Stimulated activated CD8-positive, alpha-beta memory T cell treated with anti-CD3 and anti-CD28 coated beads, Interleukin-7, amount 100 ng/mL, for 4 hours (primary cell): ENCODE measurements around the gene CELF1.

ENCODE experiments used
- DNase-seq, 2 donors: peaks; one replicate each; pipeline ENCODE4 v3.0.0-alpha.2; 2020; ENCODE audit warnings: low read depth in 2 of 2

CELF1 gene

DNA sequence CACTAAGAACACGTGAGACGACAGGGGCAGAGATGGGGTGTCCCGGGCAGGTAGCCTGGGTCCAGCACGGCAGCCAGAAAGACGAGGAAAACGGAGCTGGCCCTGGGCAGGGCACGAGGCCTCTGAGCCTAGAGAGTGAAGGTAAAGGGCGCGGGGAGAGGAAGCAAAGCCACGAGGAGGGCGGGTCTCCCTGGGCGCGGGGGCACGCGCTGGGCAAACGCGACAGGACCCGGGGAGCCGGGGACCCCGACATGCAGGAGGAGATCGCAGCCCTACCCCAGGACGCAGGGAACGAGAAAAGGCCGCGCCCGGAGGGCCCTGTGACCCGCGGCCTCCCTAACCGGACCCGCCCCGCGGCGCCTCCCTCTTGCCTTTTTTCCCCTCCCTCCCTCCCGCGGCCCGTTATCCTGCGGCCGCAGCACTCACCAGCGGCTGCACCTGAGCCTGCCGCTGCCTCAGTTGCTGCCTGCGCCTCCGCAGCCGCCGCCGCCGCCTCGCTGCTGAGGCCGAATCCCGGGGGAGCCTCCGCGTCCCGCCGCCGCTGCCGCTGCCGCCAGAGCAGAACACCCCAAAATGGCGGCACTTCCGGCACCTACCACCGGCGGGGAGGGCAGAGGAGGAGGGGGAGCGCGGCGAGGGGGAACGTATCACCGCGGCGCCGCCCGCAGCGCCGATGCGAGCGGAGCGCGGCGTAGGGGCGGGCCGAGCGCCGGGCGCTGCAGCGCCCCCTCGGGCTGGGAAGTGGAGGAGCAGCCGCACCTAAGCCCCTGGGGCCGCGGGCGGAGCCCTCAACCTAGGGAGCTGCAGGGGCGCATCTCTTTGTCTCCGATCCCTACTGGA, at the start of gene CELF1:
CELF1 (minus strand) TSS at position 567 of the 840 bp plus-strand sequence. CDS start 53,609 bp downstream, outside the sequence.
- DNase-seq = peak; percentile 83 to 90

DNA sequence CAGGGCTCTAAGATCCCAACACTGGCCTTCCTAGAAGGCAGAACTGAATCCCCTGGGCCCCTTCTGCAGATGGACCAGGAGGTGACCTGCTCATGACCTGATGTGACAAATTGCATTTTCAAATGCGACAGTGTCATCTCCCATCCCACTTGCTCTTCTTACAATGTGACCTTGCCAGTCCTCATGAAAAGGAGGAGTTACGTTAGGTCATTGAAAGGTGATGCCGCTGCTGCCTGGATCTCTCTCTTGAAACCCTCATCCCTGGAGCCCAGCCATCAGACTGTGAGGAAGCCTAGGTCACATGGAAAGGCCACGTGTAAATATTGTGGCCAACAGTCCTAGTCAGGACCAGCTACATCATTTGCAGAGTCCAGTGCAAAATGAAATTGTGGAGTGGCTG, 47.0 kb upstream of the CELF1 start:
- DNase-seq = no peak

DNA sequence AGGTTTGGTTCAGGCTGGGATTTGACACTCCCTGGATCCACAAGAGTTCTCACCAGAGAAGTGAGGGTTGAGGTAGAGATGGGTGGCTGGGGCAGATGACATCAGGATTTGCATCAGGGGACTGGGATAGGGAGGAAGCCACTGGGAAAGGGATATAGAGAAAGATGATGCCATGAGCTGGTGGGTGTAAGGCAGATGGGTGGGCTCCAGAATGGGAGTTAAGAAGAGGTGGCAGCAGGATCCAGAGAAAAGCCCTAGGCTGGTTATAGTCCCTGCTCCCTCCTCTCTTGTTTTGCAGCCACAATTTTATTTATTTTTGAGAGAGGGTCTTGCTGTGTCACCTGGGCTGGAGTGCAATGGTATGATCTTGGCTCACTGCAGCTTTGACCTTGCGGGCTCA, 43.0 kb upstream of the CELF1 start:
- DNase-seq = no peak

DNA sequence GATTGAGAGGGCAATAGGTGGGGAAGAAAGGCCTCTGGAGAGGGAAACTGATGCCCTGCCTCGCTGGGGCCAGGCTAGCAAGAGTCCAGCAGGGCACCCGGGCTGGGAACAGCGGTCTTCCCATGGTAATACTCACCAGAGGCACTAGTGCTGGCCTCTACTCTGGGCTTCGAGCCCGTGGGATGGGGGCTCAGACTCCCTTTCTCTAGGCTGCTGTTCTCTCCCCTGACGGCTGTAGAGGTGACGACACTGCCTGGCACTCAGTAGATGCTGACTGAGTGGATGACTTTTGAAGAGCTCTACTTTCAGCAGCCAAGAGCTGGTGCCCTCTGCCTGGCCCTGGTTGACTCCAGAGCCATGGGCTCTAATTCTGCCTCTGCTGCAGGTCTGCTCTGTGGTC, 42.1 kb upstream of the CELF1 start:
- no peak for DNase-seq

DNA sequence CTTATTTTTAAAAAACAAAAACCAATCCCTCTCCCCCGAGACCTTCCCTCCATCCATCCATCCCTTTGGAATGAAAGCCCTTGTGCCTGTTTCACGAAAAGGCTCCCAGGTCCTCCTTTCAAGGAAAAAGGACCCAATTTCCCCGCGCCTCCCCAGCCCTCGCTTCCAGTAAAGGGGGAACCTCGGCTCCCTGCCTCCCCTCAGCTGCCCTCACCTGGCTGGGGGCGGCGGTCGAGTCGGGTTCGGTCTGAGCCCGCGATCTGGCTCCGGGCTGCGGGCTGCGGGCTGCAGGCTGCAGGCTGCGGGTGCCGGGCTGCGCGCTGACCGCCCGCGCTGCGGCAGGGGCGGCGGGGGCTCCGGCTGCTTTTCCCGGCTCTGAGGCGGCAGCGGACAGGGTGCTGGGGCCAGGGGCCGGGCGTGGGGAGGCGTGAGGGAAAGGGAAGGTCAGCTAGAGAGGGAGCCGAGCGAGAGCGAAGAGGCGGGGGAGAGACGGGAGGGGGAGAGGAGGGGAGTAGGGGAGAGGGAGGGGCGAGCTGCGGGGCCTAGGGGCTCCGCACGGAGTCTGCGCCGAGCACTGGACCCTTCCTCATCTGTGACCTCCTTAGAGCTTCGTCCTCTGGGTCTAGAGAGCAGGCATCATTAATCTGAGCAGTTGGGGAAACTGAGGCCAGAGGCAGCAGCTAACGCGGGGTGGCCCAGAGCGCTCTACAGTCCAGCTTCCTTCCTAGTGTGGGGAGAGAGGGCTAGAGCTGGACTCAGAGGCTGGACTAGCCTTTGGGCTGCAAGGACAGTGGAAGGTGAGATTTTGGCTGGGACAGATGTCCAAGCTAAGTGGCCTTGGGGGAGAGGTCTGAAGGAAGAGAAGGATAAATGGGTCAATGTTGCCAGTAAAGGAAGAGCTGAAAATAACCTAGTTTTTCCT, 41.3 kb upstream of the CELF1 start, which contains the start of gene C1QTNF4:
C1QTNF4 (minus strand) TSS at position 478 of the 922 bp plus-strand sequence. CDS start 3,601 bp downstream, outside the sequence.
- no peak for DNase-seq

DNA sequence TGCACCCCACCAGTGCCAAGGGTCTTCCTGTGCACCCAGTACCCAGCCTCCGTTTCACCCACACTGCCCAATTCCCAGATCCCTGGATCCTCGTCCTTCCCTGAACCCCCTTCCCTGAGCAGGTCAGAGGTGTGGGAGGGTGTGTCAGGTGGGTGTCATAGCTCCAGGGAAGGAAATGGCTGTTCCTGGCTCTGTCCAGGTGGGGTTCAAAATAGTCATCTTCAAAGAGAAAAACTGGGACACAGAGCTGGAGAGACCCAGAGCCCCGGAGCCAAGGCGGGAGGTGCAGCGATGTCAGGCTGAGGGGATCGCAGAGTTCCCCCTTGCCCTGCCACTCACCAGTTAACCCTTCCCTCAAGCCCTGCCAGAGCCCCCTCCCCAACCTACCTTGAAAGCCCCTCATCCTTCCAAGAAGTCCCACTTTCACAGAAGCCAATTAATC, 40.6 kb upstream of the CELF1 start:
- DNase-seq = no peak

DNA sequence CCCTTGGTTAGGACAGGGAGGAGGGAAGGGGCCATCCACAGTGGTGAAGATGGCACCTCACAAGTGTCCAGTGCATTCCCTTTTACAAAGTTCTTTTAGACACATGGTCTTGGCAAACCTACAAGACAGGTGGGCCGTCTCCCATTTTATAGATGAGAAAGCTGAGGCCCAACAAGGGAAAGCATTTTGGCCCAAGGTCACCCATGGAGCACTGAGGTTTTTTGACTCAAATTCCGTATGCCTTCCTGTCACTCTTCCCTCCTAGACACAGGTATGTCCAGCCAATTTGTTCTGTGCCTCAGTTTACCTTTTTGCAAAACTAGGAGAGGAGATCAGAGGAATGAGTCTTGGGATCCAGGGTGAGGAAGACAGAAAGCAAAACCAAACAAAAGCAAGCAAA, 40.0 kb upstream of the CELF1 start:
- no peak for DNase-seq

DNA sequence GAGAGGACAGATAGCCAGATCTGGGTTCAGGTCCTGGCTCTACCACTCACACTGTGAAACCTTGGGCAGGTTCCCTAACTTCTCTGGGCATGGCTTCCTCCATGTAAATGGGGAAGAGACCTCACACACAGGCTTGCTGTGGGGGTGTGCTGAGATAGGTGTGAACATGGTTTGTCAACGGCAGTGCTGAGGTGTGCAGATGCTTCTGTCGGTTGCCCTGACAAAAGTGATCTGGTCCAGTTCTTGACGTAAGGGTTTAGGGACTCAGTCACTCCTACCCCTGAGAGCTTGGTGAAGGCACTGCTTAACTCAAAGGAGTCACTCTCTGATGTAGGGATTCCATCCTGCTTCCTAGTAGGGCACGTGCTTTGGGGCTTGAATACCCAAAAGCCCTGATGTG, 39.3 kb upstream of the CELF1 start:
- DNase-seq = no peak

DNA sequence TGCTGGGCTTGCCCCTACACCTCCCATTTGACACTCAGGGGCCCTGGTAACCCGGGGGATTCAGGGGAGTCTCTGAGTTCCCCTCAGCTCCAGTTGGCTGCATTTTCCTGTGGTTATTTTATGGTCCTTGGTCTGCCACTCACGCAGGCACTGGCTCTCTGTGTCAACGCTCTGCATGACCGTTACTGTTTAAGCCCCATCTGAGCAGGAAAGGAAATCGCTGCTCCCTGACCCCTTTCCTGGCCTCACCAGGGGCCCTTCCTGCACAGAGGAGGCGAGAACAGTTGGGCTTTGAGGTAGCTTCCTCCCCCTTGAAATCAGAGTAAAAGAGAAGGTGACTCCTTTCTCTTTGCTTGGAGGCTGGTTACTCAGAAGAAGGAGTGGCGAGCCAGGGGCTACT, 38.8 kb upstream of the CELF1 start:
- DNase-seq = no peak

DNA sequence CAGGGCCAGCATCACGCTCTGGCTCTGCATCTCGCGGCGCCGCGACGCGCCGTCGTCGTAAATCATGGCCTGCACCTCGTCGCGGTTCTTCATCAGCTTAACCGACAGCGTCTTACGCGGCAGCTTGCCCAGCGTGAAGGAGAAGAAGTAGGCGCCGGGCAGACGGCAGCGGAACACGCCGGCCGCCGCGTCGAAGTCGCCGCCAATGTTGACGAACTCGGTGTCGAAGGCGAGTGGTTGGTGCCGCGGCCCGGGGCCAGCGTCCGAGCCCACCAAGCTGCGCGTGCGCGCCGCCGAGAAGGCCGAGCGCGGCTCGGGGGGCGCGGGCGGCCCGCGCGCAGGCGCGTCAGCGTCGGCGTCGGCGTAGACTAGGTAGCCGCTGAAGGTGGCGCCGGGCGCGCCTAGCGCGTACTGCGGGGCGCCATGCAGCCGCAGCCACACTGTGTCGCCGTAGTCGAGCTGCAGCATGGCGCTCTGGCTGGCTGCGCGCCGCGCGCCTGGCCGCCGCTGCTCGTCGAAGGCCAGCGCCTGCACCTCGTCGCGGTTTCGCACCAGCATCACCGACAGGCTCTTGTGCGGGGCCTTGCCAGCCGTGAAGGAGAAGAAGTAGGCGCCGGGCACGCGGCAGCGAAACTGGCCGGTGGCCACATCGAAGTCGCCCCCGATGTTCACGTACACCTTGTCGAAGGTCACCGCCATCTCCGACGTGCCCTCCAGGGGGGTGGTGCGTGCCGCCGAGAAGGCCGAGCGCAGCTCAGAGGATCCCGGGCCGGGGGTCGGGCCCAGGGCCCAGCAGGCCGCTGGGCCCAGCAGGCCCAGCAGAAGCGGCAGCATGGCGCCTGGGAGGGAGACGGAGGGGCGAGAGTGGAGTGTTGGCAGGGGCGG, 37.3 kb upstream of the CELF1 start:
- DNase-seq = no peak

DNA sequence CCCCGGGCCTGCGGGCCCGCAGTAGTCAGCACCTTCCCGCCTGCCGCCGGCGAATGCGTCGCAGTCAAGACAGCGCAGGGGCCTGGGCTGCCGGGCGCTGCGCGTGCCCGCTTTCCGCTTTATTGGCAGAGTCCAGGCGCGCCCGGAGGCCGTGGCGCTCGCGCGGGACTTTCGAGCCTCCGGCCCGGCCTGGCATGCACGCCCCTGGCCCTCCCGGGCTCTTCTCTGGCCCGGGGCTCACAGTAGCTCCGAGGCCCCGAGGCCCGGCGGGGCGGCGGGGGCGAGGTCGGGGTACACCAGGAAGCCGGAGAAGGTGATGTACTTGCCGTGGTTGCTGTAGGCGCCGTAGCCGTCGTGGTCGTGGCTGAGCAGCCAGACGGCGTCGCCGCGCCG, 36.6 kb upstream of the CELF1 start:
- no peak for DNase-seq

DNA sequence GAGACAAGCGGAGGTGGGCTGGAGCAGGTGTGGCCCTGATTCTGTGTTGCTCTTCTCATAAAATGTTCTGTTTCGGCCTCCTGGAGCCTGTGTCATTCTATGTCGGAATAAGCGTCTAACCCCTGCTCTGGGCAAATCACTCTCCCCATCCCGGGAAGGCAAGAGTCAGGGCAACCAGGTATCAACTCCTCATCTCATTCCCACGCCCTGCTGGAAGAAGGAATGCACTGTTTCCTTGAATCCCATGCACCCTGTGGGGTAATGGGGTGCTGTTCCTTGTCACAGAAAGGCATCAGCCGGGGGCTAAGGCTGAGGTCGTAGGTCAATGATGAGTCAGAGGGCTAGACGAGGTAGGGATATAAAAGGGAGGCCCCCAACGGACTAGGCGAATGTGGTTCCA, 36.2 kb upstream of the CELF1 start:
- no peak for DNase-seq

DNA sequence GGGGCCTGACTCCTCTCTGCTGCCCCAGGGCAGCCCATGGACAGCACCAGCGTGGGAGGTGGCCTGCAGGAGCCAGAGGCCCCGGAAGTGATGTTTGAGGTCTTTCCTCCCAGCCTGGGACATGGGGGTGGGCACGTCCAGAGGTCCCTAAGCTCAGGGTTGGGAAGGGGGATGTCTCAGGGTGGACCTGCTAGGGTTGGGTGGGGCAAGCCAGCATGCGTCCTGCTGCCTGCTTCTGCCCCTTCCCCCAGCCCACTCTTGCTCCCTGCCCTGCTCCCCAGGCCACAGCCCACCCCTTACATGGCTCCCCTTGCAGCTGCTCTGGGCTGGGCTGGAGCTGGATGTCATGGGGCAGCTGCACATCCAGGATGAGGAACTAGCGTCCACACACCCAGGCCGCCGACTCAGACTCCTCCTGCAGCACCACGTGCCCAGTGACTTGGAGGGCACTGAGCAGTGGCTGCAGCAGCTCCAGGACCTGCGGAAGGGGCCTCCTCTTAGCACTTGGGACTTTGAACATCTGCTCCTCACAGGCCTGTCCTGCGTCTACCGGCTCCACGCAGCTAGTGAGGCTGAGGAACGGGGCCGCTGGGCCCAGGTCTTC, 34.9 kb upstream of the CELF1 start:
- no peak for DNase-seq

DNA sequence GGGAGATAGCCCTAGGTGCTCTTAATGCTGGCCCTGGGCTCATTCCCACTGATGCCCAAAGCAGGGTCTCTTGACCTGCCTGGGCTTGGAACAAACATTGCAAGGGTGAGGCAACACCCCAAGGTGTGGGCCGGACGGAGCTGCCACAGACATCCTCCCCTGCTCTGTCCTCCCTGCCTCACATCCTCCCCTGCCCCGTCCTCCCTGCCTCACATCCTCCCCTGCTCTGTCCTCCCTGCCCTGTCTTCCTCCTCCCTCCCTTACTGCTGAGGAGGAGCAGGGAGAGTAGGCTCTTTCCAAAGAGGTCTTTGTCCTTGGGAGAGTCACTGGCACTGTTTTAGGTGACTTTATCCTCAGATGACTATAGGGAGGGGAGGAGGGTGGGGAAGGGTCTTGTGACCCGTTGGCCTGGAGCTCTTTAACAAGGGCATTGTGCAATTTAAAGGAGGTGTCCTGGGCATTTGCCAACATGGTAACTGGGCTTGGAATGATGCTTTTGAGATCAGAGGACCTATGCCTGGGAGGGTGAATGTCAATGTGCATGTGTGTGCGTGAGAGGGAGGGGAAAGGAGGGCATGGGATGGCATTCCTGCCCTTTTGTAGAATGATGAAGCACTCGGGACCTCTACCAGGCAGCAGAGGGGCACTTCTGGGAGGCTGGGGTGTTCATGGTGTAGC, 34.2 kb upstream of the CELF1 start:
- DNase-seq = no peak

DNA sequence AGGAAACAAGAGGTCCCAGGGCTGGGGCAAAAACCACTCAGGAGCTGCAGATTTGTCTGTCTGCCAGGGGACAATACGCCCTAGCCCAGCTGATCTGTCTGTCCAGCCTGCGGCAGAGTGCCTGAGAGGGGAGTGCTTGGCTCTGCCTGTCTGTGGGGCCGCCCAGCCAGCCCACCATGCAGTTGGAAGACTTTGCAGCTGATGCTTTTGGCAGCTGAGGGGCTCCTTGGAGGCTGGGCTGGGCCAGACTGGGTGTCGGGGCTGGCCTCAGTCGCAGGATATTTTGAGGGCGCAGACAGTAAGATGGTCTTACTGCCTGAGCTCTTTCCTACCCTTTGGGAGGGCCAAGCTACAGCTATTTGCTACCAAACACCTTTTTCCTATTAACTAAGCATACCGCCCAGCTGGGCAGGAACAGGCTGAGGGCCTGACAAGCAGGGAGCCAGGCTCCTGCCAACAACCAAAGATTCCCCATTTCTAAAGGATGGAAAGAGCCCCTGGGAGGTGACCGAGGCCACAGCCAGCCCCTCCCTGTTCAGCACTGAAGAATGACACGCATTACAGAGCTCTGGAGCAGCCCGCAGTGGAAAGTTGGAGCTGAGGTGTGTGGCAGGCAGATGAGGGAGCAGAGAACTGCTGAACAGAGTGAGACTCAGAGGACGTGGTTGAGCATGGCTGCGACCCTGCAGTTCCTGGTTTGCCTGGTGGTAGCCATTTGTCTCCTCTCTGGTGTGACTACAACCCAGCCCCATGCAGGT, 33.3 kb upstream of the CELF1 start, which contains the start of gene FAM180B:
FAM180B (plus strand) TSS at position 581 of the 758 bp plus-strand sequence; CDS start at position 672, 91 bp downstream.
- DNase-seq = no peak

DNA sequence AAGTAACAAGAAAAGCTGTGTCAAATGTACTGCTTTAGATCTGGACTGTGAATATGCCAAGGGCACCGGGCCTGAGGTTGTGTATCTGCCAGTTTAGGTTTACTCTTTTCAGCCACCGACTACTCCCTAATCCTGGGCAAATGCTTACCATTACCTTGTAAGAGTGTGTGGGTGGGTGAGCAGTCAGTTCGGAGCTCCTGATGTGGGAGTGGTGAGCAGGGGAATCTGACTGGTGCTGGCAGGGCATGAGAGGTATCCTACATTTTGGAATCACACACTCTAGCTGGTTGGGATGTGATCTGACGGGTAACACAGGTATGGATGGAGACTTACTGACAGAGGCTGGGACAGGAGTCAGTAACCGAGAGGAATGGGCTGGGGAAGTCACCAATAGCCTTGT, 30.9 kb upstream of the CELF1 start:
- no peak for DNase-seq

DNA sequence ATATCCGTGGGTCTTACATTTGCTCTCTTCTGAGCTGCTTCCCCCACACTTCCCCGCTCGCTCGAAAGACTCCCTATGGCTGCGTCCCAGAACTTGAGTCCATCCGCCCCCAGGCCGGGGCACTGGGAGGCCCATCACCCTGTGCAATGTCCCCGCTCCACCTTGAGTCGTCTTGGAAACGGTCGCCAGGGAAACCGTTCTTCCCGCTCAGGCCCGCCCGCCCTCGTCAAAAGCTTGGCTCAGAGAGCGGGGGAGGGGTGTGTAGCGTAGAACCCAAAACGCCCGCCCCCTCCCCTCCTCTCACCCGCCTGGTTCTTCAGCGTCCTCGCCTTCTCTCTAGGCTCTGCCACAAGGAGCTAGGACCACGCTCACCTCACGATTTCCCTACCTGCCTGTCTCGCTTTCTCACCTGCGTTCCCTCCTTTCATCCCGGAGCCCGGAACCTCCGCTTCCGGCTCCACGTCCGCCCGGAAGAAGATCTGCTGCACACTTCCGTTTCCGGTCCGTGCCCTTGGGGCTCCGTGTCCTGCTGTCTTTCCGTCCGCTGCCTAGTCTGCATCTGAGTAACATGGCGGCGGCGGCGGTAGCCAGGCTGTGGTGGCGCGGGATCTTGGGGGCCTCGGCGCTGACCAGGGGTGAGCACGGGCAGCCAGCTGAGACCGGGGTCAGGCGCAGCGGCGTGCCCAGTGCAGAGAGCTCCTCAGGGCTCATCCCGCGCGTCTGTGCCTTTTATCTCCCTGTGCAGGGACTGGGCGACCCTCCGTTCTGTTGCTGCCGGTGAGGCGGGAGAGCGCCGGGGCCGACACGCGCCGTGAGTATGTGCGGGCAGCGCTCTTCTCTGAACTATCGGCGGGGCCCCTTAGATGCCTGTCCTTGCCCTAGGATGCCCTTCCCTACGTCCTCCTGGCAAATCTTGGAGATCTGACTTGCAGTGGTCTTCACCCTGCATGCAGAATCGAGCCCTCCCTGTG, 25.9 kb upstream of the CELF1 start, which contains the start of the genes KBTBD4 and NDUFS3:
KBTBD4 (minus strand) TSS at position 447 of the 971 bp plus-strand sequence; CDS start at position 428, 19 bp downstream.
NDUFS3 (plus strand) TSS at position 551 of the 971 bp plus-strand sequence; CDS start at position 569, 18 bp downstream.
- DNase-seq = peak; percentile 76 to 80

DNA sequence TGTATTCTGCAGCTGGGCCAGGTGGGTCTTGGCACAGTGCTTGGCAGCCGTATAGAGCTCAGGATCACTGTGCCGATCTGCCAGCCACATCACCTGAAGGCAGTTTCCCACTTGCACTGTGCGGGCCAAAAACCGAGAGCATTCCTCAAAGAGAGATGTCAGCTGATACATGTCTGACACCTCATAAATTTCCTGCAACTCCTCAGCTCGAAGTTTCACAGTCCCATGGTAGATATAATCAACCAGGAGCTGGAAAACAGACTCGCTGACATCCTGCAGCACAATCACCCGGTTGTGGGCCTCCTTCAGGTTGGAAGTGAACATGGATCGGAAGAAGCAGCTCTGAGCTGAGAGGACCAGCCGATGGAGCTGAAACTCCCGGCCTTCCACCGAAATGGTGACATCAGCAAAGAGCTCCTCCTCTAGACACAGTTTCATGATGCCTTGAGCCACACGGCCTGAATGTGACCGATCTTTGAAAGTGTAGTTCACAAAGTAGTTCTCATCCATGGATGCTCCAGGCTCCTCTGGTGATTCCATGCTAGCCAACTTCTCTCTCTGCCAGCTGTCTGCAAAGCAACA, 24.6 kb upstream of the CELF1 start:
- no peak for DNase-seq
